NCI-H2227 treated with DMSO at 0.1 percent for 48 hours (cell line): ENCODE measurements around the gene NFE2.
"Not testable (repeated sequence)": the region's sequence is repeated elsewhere in the genome, so short reads cannot be mapped to it uniquely, and the experiment has no call there.

ENCODE experiments used
- DNase-seq: peaks from one replicate; lab custom pipeline; 2025; lab: John Stamatoyannopoulos, UW

Gene NFE2

DNA sequence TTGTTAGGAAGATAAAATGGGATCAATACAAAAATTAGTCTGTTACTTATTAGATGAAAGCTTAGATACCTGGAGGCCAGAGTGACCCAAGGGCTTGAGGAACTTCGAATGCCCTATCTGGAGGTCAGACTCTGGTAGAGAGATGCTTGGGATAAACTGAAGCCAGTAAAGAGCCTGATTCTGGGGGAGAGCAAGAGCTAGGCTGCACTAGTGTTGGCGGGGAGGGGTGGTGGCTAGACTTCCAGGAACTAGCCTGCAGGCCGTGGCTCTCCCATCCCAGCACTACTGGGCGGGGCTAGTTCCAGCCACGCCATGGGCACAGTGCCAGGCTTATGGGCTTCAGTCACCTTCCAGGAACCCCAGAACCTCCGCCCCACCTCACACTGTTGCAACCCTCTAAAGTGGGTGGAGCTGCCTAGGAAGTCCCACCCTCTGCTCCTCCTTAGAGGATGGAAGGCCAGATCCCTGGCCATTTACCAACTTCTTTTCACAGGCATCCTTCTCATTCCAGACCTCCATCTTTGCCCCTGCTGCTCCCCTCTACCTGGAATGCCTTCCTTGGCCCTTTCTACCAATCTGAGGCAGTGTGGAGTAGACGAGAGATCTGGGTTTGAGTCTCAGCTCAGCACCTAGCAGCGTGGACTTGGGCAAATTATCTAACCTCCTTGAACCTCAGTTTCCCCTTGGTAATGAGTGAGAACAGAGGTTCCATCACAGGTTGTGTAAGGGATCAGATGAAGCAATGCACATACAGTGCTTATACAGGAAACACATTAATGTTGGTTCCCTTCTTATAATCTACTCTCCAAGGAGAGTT is 6.3 kb upstream of the NFE2 start:
- DNase-seq, result peak; percentile 7

DNA sequence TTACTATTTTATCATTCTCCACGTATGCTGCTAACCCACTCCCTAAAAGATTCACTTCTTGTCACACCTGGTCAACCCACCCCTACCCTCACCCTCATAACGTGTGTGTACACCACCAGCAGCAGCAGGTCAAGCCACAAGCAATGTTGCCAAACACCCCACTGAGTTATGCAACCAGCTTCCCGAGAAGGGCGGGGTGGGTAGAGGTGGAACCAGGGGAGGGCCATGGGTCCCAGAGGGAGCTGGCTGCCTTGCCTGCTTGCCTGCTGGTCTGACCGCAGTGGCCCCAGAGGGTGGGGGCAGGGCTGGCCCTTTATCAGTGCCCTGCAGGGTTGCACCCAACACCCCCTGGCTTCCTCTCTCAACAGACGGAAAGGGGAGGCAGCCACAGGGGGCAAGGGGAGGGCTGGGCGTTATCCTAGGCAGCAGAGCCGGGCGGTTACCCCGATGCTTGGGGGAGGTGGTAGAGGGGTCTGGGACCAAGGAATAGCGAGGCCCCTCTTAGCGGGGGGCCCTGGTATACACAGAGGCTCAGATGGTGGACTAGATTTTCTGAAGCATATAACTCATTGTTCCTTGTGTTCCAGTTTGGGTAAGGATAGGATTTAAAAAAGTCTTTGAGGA is 3.5 kb upstream of the NFE2 start:
- no peak for DNase-seq

DNA sequence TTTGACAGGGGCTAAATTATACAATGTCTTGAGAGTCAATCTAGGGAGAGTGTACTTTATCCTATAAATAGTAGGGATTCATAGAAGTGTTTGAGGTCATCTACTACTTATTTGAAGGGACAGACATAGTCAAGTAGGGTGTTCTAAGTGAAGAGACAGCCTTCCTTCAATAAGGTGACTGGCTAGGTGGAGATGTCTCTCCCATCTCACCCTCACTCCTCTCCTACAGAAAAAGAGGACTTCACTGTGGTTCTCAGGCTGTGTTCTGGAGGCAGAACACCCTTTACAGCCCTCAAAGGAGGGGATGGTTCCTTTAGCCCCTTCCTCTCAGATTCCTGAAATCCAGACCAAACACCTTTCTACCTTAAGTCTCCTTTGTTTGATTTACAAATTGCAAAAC is 2.8 kb upstream of the NFE2 start:
- no peak for DNase-seq

DNA sequence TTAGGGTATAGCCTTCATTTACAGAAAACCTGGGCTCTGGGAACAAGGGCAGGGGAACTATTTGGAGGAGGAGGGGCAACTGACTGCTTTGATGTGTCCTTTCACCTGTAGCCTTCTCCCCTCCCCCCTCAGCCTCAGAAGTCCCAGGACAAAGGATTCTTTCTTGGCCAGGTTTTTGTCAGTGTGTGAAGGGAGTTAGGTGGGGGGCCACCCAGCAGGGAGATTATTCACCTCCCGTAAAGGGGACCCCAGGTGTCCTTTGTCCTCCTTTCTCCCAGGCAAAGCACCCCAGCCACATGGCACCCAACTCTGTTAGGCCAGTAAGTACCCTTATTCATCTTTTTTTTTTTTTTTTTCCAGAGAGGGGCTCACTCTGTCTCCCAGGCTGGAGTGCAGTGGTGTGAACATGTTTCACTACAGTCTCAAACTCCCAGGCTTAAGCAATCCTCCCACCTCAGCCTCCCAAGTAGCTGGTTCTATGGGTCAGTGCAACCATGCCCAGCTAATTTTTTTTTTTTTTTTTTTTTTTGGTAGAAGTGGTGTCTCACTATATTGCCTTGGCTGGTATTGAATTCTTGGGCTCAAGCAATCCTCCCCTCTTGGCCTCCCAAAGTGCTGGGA is 723 bp upstream of the NFE2 start:
- no peak for DNase-seq

DNA sequence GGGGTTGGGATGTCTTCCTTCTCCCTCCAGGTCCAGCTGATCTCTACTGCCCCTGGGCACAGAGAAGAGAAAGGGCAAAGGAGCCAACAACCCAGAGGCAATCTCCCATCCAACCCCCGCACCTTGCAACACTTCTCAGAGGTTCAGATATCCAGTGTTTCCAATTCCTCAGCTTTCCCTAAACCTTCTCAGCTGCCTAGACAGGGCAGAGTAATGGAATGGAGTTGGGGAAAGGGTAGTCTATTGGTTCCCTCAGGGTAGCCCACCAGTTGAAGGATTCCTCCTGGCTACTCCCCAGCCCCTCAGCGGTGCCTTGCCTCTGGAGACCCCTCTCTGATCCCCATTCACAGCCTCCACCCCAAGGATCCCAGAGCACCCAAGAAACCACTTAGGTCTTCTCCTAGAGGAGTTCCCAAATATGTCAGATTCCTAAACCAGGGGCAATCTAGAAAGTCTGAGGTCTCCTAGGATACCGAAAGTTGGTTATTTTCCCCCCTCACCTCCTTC is 537 bp downstream of the NFE2 start:
- no peak for DNase-seq

DNA sequence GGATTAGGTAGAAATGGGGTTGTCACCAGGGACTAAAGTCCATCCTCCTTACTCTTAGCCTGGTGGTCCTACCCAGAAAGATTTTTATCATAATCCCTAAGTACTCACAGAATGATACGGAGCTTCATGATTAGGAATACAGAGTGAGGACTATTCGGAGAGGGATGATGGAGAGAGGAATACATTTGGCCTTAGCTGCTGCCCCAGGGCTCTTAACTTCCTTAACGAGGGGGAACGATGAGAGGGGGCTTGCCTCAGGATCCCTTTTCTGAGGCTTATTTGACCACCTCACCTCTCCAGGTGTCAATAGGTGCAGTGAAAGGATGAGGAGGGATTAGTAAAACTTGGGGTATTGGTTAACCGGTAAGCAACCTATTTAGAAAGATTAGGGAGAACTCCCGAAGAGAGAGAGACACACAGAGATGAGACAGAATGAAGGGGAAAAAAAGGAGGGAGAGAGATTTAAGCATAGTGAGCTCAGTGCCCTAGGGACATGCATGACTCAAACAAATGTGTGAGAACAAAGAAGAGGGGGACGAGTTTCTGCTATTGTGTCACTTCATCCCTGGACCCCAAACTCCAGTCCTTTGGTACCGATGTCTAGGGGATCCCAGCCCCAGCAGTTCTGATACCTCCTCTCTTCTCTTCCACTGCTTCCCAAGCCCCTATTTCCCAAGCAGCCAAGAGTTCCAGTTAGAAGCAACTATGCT is 1.1 kb downstream of the NFE2 start:
- no peak for DNase-seq

DNA sequence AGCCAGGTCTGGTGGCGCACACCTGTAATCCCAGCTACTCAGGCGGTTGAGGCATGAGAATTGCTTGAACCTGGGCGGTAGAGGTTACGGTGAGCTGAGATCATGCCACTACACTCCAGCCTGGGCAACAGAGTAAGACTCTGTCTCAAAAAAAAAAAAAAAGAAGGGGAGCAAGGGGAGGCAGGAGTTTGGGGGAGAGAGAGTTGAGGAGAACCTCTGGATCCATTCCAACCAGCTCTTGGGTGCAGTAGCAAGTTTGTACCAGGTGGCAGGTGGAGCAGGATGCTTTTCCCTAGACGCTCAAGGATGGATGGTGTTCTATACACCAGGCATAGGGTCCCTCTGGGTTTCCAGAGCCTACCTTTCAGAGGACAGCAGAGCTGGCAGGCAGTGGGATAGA is 1.9 kb downstream of the NFE2 start:
- no peak for DNase-seq

DNA sequence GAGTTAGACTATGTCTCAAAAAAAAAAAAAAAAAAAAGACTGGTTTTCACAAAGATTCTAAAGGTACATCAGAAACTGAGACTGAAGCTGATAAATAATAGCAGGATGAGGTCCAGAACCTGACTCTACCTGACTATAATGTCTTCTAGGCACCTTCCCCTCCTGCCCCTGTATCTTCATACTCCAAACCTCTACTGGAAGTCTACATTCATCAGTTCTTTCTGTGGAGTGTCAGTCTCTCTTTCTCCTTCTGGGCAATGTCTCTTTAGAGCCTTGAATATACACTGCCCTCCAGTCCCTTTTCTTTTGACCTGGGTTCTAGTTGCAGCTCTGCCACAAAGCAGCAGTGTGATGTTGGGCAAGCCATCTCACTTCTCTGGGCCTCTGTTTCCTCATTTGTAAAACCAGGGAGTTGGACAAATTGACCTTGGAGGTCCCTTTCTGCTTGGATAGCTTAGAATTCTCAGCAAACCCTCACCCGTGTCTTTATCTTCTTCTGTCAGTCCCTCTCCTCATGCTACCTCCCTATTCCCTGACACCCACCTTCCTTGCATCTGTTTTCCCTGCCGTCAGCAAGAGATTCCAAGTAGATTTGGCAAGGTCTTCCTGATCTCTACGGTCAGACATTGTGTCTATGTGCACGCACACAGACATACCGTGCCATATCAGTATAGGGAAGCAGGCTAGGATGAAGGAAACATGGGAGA is 4.3 kb downstream of the NFE2 start:
- DNase-seq, result no peak

DNA sequence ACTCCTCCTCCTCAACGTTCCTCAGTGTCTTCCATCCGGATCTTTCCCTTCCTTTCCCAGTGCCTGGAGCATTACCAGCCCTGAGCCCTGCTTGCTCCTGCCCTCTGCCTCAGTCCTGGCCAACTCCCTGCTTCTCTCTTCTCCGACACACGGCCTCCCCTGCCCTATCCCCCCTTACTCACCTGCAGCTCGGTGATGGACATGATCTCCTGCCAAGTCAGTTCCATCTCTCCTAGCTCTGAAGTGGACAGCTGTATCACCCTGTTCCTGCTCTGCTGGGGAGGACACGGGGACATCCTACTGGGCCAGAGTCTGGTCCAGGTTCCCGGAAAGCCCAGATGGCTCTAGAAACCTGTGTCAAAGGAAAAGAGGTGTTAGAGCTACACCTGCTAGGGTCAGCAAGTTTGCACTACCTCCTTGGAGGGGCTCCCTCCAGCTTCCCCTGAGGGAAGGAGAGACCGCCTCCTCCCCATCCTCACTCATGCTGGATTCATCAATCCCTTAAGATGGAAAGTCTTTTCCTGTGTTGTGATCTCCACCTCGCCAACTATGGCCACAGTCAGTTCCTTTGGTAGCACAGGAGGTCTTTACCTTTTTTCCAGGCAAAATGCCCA is 5.8 kb downstream of the NFE2 start:
- no peak for DNase-seq

DNA sequence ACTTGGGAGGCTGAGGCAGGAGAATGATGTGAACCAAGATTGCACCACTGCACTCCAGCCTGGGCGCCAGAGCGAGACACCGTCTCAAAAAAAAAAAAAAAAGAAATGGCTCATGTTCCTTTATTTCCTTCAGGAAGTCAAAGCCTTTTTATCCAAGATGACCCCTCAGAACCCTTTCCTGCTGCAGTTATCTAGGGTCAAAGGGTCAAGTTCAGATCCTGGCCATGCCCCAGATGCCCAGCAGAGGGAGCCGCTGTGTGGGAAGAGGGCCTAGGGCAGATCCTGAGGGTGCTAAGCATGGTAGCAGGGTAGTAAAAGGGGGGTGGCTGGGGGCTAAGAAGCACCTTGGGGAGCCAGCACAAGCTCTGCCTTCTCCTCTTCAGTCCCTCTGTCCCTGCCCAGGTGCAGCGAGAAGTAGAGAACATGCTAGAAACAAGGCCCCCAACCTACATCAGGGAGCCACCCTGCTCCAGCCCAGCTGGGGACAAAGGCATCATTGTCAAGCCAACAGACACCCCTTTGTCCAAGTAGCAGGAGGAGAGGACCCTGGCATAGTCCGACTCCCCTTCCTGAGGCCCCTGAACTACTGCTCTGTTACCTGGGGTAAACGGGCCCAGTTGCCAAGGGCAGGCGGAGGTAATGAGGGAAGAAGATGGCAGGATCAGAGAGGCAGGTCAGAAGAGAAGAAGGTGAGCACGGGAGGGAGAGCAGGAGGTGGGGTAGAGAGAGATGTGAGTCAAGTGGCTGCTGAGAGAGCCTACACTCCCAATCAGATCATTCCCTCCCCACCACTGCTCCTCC is 6.5 kb downstream of the NFE2 start:
- DNase-seq, result no peak

DNA sequence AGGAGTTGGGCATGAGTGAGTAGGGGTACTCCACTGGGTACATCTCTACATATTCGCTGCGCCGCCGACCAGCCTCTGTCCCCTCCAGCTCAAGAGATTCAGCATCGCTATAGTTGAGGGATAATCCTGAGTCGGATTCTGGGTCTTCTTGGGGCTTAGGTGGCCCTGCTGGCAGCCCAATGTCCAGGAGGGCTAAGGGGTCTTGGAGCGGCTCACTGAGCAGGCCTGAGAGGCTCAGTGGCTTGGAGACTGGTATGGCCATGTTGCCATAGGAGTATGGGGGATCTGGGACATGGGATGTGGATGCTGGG is 7.9 kb downstream of the NFE2 start:
- DNase-seq, result no peak

DNA sequence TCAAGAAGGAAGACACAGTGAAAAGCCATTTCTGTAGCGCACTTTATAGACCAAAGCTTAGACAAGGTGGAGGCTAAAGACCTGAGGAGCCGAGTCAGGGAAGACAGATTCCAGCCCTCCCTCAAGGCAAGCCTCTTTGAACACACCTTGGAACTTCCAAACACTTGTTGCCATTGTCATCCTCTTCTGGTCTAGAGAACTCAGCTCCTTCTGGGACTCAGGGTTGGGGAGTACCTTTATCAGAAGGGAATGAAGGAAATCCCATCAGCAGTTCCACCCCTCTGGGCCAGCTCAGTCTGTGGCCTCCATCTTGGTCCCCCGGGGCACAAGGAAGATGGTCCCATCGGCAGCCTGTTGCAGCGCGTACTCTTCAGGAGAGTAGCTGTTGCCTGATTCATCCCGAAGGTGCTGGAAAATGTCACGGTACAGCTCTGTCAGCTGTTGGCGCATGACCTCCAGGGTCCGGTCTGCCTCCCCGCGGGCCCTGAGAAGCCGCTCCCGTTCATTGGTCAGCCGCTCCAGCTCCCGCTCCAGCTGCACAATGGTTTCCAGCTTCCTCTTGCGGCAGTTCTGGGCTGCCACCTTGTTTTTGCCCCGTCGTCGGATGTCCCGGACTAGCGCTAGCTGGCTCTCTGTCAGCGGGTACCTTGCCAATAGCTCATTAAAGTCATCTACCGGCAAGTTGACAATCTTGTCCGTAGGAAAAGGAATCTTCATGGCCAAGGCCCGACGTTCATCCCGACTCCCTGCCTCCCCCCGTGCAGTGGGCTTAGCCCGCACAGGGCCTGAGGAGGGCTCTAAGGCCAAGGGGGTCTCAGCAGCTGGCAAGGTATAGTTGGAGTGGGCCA is 8.5 kb downstream of the NFE2 start:
- no peak for DNase-seq

DNA sequence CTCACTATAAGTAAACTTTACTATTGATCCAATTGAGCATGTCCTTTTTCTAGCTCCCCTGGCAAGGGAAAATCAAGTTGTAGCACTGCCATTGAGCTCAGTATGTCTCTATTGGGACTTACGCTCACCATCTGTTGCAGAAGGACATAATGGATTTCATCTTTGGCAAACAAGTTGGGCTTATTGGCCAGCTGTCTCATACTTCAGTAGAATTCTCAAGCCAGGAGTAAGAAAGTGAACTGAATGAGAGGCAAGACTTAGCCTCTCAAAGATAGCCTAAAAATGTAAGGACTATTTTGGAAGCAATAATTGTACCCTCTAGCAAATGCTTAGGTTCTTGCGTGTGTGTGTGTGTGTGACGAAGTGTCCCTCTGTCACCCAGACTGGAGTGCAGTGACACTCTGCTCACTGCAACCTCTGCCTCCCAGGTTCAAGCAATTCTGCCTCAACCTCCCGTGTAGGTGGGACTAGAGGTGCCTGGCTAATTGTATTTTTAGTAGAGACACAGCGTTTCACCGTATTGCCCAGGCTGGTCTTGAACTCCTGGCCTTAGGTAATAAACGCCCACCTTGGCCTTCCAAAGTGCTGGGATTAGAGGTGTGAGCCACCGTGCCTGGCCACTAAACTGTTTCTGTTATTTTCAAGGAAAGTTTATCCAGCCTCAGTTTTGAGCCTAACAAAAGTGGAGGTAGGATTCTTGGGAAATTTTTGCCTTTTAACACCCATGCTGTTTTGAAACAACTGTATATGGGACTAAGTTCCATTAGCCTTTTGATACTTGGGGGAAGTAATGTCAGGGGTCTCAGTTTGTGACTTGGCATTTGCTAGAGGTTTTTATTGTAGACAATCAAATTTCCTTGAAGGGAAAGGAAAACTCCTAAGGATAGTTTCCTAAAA is 13.3 kb downstream of the NFE2 start:
- no peak for DNase-seq

DNA sequence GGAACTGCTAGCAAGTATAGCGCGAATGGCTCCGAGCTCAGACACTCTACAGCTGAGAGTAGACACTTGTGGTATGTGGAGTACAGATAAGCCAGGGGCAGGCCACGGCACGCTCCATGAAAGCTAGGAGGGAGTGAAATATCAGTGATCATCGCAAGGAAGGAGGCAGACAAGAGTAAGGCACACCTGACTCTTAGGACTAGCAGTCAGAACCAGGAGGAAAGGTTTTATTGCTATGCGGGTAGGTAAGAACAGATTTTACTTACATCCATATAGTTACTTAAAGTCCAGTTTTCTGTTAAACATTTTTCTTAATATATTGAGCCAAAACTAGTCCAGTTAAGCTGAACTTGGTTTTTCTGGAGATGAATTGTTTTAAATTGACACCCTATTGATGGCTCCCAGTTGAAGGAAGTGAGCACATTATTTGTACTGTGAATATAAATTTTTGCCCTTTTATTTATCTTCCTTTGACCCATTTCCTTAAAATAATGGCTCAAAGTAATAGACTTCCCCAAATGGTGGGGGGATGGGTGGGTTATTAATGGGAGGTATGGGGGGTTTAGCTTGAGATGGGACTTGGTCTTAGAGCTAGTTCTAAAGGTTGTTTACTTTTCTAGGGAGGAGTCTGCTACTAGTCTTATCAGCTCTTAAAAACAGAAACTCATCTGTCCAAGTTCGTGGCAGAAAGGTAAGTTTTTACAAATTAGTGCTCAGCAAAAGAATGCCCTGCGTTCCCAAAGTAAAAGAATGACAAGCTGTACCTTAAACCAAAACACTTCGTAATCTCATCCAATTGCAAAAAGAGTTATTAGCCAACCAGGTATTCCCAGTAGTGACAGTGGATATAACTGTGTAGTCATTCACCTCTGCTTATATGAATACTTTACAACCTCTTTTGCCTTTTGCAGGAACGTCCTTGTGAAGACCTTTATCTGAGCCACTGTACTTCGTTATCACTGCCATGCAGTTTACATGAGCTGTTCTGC is 14.5 kb downstream of the NFE2 start:
- no peak for DNase-seq

DNA sequence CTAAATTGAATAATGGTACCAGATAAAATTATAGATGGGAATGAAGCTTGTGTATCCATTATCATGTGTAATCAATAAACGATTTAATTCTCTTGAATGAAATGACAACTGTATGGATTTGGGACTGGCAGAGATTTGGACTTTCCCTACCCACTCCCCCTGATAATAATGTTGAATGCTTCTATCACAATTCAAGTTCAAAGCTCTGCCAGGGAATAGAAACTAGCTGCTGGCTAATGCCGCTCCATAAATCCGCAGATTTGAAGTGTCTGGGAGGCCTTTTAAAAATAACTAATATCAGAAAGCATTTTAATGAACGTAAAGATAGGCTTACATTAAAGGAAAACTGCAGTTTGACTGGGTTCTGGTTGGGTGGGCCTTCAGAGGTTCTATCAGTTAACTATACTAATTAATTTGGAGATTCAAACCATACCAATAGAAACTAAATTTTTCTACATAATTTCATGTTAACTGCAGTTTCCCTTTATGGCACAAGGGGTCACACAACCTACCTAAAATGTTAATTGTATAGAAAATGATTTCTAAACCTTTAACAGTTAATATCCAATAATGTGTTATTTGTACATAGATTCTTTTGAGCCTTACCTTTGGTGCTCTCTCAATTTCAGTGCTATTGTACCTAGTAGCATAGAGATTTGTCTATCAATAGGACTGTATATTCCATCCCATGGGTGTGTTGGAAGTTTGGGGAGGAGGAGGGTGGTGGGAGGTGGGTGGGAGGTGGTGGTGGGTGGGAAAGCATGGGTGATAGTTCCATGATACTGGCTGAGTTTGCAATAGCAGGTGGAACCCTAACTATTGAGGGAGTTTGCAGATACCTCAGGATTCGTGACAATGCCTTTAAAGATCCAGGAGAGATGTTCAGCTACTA is 15.4 kb downstream of the NFE2 start:
- no peak for DNase-seq

DNA sequence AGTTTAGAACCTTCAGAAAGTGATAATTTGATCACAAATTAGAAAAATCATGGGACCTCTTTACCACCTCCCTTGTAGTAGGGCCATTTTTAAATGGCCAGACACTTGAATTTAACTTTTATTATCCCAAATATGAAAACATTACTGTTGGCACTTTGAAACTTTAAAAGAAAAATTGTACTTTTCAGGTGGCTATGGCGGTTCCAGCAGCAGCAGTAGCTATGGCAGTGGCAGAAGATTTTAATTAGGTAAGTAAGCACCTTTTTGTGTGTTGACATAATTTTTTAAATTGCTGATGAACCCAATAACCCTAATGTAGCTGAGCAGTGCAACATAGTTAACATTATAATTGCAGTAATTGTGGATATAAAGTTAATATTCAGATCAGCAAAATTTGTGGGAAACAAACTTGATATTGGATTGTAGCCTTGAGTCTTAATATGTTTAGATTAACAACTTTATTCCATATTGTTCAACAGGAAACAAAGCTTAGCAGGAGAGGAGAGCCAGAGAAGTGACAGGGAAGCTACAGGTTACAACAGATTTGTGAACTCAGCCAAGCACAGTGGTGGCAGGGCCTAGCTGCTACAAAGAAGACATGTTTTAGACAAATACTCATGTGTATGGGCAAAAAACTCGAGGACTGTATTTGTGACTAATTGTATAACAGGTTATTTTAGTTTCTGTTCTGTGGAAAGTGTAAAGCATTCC is 16.6 kb downstream of the NFE2 start:
- DNase-seq, result not testable (repeated sequence)
